ENCODE results near the gene RAP1GAP. TPM values are rescaled to one million over a fixed set of nuclear protein-coding genes. Genes with fewer than 3 reads are reported as not detected.

Gene RAP1GAP
- total RNA-seq, 4 donors from 2014 or later = 1.9 to 6.8 (median 5.0) TPM

DNA sequence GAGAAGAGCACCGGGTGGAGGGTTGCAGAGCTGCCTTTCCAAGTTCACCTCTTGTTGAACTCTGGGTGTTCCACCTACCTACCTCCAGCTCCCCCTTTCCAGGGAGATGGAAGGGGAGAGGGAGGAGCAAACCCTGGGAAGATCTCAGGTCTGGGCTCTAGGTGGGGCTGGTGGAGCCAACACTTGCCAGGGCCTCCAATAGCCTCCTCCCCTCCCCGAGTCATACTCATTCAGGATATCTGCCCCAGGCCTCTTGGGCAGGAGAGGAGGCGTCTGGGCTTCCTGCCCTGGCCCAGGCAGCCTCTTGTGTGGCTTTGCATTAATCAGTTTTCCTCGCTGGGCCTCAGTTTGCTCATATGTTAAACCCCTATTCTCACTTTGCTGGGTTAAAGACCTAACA lies 13.4 kb downstream of the RAP1GAP start:
- Histone ChIP-seq H3K36me3 (no peaks in the 10 kb centered on the region), H3K4me3 (no peak overlapping the region), H3K27ac (no peak overlapping the region), H3K9me3 (no peaks in the 10 kb centered on the region), H3K27me3 (peaks cover 0 to 31% (median 0%) of the 10 kb centered on the region in 4 donors), H3K4me1 (peaks cover 11 to 40% (median 13%) of the 10 kb centered on the region in 3 donors)
- DNase-seq = no peak
- intact Hi-C loops (cut with DNase I) = loop anchor here (10.0 kb wide), 2 partner anchors 131 to 291 kb away; no protein-coding TSS in a partner anchor
- TF ChIP-seq POLR2A (IDR thresholded peaks at IDR 0.05) = no peak
- TF ChIP-seq, protein P1, sequence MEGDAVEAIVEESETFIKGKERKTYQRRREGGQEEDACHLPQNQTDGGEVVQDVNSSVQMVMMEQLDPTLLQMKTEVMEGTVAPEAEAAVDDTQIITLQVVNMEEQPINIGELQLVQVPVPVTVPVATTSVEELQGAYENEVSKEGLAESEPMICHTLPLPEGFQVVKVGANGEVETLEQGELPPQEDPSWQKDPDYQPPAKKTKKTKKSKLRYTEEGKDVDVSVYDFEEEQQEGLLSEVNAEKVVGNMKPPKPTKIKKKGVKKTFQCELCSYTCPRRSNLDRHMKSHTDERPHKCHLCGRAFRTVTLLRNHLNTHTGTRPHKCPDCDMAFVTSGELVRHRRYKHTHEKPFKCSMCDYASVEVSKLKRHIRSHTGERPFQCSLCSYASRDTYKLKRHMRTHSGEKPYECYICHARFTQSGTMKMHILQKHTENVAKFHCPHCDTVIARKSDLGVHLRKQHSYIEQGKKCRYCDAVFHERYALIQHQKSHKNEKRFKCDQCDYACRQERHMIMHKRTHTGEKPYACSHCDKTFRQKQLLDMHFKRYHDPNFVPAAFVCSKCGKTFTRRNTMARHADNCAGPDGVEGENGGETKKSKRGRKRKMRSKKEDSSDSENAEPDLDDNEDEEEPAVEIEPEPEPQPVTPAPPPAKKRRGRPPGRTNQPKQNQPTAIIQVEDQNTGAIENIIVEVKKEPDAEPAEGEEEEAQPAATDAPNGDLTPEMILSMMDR (IDR thresholded peaks at IDR 0.05) = peak in 1 of 6 experiments; percentile 24
- 10% methylated on average over 4 of the region's 4 CpGs; no CpG with 5 or more reads in 1 of the 2 donors for WGBS, 2 donors

DNA sequence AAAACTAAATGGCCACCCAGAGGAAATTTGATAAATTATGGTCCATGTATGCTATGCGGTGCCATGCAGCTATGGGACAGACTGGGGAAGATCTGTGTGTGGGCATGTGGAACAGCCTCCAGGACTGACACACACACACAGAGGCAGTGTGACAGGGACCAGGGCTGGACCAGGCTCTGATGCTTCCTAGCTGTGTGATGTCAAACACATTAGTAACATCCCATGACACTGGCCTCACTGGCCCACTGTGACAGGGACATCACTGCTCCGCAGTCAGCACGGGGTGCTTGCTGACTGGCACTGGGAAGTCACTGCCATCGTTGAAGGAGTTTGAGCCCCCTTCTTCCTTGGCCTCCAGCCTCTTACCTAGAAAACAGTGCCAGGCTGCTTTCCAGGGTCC lies 13.9 kb downstream of the RAP1GAP start:
- TF ChIP-seq POLR2A (IDR thresholded peaks at IDR 0.05) = no peak
- TF ChIP-seq, protein P1 (IDR thresholded peaks at IDR 0.05) = no peak
- 67 to 76% methylated on average over 1 to 4 of the region's 4 CpGs for WGBS, 2 donors
- intact Hi-C loops (cut with DNase I) = loop anchor here (10.0 kb wide), 2 partner anchors 130 to 290 kb away; no protein-coding TSS in a partner anchor

DNA sequence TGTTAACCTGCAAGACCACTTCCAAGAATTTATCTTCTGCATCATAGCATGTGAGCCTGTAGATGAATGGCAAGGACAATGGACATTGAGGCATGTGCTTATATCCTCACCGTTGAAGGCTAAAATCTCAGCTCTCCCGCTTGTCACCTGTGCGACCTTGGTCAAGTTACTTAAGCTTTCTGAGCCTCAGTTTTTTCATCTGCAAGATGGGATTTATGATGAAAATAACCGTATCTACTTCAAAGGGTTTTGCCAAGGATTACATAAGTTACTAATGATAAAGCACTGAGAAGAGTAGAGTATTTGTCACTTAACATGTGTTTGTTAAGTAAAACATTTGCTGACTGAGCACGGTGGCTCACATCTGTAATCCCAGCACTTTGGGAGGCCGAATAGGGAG lies 14.9 kb downstream of the RAP1GAP start:
- no peaks in the 10 kb centered on the region for H3K36me3 ChIP-seq
- peaks cover 0 to 31% (median 0%) of the 10 kb centered on the region in 4 donors for H3K27me3 ChIP-seq
- no peaks in the 10 kb centered on the region for H3K9me3 ChIP-seq
- peaks cover 9 to 39% (median 9%) of the 10 kb centered on the region in 3 donors for H3K4me1 ChIP-seq
- no peak overlapping the region for H3K4me3 ChIP-seq
- intact Hi-C loops (cut with DNase I) = loop anchor here (10.0 kb wide), 2 partner anchors 129 to 289 kb away; no protein-coding TSS in a partner anchor
- 75 to 77% methylated on average over 6 of the region's 6 CpGs for WGBS, 2 donors
- TF ChIP-seq, protein P1 (IDR thresholded peaks at IDR 0.05) = no peak
- no peak for TF ChIP-seq POLR2A (IDR thresholded peaks at IDR 0.05)
- no peak overlapping the region for H3K27ac ChIP-seq
- DNase-seq = no peak

More for the DNA sequence above, 13.9 kb downstream of the RAP1GAP start:
- Histone ChIP-seq H3K9me3 (no peaks in the 10 kb centered on the region), H3K4me1 (peaks cover 12 to 44% (median 13%) of the 10 kb centered on the region in 3 donors), H3K4me3 (no peak overlapping the region), H3K27ac (no peak overlapping the region), H3K27me3 (peaks cover 0 to 31% (median 0%) of the 10 kb centered on the region in 4 donors), H3K36me3 (no peaks in the 10 kb centered on the region)
- no peak for DNase-seq

DNA sequence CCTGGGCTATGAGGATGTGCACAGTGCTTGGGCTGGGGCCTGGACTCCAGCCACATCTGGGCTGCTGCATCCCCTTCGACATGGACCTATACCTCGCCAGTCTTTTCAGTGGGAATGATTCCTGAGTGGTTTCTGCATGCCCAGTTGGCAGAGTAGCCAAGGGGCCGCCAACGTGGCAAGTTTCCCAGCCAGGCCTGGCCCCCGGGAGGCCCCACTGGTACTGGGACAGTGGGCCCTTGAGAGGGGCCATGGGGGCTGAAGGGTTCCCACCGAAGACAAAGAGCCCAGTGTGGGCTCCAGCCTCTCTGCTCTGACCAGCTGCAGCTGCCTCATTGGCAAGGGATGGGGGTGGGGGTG lies 15.4 kb downstream of the RAP1GAP start:
- H3K9me3 ChIP-seq = no peaks in the 10 kb centered on the region
- H3K27ac ChIP-seq = no peak overlapping the region
- no peak for DNase-seq
- H3K36me3 ChIP-seq = no peaks in the 10 kb centered on the region
- 55 to 60% methylated on average over 1 to 4 of the region's 6 CpGs for WGBS, 2 donors
- H3K4me3 ChIP-seq = no peak overlapping the region
- intact Hi-C loops (cut with DNase I) = loop anchor here (10.0 kb wide), 2 partner anchors 129 to 289 kb away; no protein-coding TSS in a partner anchor
- peaks cover 8 to 36% (median 9%) of the 10 kb centered on the region in 3 donors for H3K4me1 ChIP-seq
- TF ChIP-seq, protein P1 (IDR thresholded peaks at IDR 0.05) = no peak
- TF ChIP-seq POLR2A (IDR thresholded peaks at IDR 0.05) = no peak
- H3K27me3 ChIP-seq = peaks cover 0 to 35% (median 0%) of the 10 kb centered on the region in 4 donors

DNA sequence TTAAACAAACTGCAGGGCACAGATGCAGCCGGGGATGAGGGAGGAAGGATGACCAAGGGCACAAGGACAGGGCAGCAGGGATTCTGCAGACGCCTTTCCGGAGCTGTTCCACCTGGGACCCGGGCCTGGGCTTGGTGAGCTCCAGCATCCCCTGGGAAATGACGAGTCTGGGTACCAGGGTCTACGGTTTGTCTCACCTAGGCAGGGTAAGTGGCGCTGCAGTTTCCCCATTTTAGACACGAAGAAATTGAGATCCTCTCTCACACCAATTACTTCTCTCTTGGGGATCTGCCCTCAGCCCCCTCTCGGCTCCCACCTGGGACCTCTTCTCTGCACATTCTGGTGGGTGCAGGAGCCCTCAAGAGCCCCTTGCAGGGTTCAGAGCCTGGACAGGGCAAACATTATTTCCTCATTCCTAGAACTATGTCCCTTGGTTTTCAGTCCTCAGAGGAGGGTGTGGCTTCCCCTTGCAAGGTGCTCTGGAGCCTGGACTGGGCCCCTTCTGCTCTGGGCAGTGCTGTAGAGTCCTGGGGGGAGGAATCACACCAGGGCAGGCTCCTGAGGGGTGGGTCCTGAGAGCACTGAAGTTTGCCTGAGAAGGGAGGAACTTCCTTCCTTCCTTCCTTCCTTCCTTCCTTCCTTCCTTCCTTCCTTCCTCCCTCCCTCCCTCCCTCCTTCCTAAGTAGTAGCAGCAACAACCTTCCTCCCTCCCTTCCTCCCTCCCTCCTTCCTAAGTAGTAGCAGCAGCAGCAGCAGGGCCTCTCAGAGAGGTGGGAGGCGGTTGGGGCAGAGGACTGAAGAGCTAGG lies 16.0 kb downstream of the RAP1GAP start:
- Histone ChIP-seq H3K9me3 (no peaks in the 10 kb centered on the region), H3K4me3 (no peak overlapping the region), H3K27me3 (peaks cover 0 to 39% (median 0%) of the 10 kb centered on the region in 4 donors), H3K36me3 (no peaks in the 10 kb centered on the region), H3K4me1 (peaks cover 8 to 36% (median 9%) of the 10 kb centered on the region in 3 donors), H3K27ac (no peak overlapping the region)
- intact Hi-C loops (cut with DNase I) = loop anchor here (10.0 kb wide), 2 partner anchors 128 to 288 kb away; no protein-coding TSS in a partner anchor
- WGBS, 2 donors = 63 to 79% methylated on average over 6 of the region's 10 CpGs
- TF ChIP-seq, protein P1 (IDR thresholded peaks at IDR 0.05) = no peak
- no peak for TF ChIP-seq POLR2A (IDR thresholded peaks at IDR 0.05)
- no peak for DNase-seq
